Measurements from ENCODE around the gene CDKL1. TPM values are rescaled to one million over a fixed set of nuclear protein-coding genes. Genes with fewer than 3 reads are reported as not detected.

CDKL1 gene
- 10 to 100 TPM; 15.3 to 36.8 (median 28.2) TPM for total RNA-seq

GRCh38 chr14:50396631-50397389, at the start of gene CDKL1:
CDKL1 (minus strand) TSS chr14:50396881; CDS start chr14:50395868, 1,013 bp downstream.
- 1% methylated on average over 46 of the region's 77 CpGs; no CpG with 5 or more reads in 1 of the 2 donors for WGBS, 2 donors (ENCODE audit: low coverage in 1 of 2)
- in situ Hi-C loops (cut with MboI; ENCODE audit: low pct_ligation_motif_present in 1 of 4, low pct_unique_long_range_greater_than_20kb in 1 of 4, low sequenced_read_pairs in 3 of 4): no loop called here

DNA sequence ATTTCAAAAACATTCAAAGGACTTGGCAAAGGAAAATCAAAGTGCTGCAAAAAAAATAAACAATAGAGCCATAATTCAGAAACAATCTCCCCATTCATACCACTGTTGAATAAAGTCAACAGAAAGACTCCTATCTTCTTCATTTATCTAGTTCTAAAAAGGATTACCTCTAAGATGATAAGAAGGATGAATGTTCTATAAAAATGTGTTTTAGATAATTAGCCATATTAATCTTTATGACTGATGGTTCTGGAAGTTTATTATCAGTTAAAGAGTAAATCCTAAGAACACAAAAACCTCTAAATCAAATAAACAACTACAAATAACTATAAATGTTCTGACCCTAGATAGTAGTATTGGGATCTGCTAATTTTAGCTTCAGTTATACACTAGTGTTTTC, 37.8 kb upstream of the CDKL1 start:
- in situ Hi-C loops (cut with MboI; ENCODE audit: low pct_ligation_motif_present in 1 of 4, low pct_unique_long_range_greater_than_20kb in 1 of 4, low sequenced_read_pairs in 3 of 4): no loop called here
- Histone ChIP-seq H3K27ac (no peak overlapping the region), H3K27me3 (no peaks in the 10 kb centered on the region), H3K4me3 (no peak overlapping the region), H3K4me1 (no peaks in the 10 kb centered on the region), H3K9me3 (no peaks in the 10 kb centered on the region), H3K36me3 (peaks cover 0 to 53% (median 12%) of the 10 kb centered on the region in 4 donors)
- TF ChIP-seq, protein P1, sequence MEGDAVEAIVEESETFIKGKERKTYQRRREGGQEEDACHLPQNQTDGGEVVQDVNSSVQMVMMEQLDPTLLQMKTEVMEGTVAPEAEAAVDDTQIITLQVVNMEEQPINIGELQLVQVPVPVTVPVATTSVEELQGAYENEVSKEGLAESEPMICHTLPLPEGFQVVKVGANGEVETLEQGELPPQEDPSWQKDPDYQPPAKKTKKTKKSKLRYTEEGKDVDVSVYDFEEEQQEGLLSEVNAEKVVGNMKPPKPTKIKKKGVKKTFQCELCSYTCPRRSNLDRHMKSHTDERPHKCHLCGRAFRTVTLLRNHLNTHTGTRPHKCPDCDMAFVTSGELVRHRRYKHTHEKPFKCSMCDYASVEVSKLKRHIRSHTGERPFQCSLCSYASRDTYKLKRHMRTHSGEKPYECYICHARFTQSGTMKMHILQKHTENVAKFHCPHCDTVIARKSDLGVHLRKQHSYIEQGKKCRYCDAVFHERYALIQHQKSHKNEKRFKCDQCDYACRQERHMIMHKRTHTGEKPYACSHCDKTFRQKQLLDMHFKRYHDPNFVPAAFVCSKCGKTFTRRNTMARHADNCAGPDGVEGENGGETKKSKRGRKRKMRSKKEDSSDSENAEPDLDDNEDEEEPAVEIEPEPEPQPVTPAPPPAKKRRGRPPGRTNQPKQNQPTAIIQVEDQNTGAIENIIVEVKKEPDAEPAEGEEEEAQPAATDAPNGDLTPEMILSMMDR (IDR thresholded peaks at IDR 0.05): no peak
- TF ChIP-seq POLR2A (IDR thresholded peaks at IDR 0.05): no peak
- no peak for TF ChIP-seq EP300 (IDR thresholded peaks at IDR 0.05; ENCODE audit: low read depth)
- no peak for TF ChIP-seq POLR2AphosphoS5 (IDR thresholded peaks at IDR 0.05)
- no peak for DNase-seq
- intact Hi-C loops (cut with DNase I; ENCODE audit: low total_unique reads): no loop called here

More at GRCh38 chr14:50396631-50397389, at the start of gene CDKL1:
- peak; percentile 78 for DNase-seq
- no peak for TF ChIP-seq EP300 (IDR thresholded peaks at IDR 0.05; ENCODE audit: low read depth)
- TF ChIP-seq POLR2A (IDR thresholded peaks at IDR 0.05): peak; percentile 29
- TF ChIP-seq, protein P1 (IDR thresholded peaks at IDR 0.05): no peak
- peak in 2 of 3 donors; percentile 57 for TF ChIP-seq POLR2AphosphoS5 (IDR thresholded peaks at IDR 0.05)
- Histone ChIP-seq H3K27ac (peak within 1 kb of the TSS; percentile 84 to 95 (median 94)), H3K36me3 (no peaks in the 10 kb centered on the region), H3K27me3 (no peaks in the 10 kb centered on the region), H3K4me1 (peaks cover 16 to 63% (median 27%) of the 10 kb centered on the region in 4 donors), H3K4me3 (peak within 1 kb of the TSS; percentile 53 to 67 (median 62)), H3K9me3 (no peaks in the 10 kb centered on the region)
- intact Hi-C loops (cut with DNase I; ENCODE audit: low total_unique reads): loop anchor here (5.0 to 10.0 kb wide), 2 partner anchors 45 to 82 kb away; partner anchors contain the start of genes DMAC2L and L2HGDH

GRCh38 chr14:50432131-50432530, 35.5 kb upstream of the CDKL1 start:
- DNase-seq: no peak
- H3K4me1 ChIP-seq: no peaks in the 10 kb centered on the region
- no peaks in the 10 kb centered on the region for H3K27me3 ChIP-seq
- no peak overlapping the region for H3K4me3 ChIP-seq
- in situ Hi-C loops (cut with MboI; ENCODE audit: low pct_ligation_motif_present in 1 of 4, low pct_unique_long_range_greater_than_20kb in 1 of 4, low sequenced_read_pairs in 3 of 4) (no loop called here), intact Hi-C loops (cut with DNase I; ENCODE audit: low total_unique reads) (no loop called here)
- 100% methylated on average over 1 of the region's 1 CpG for WGBS, 2 donors (ENCODE audit: low coverage in 1 of 2)
- no peak overlapping the region for H3K27ac ChIP-seq
- TF ChIP-seq POLR2AphosphoS5 (IDR thresholded peaks at IDR 0.05) (no peak), EP300 (IDR thresholded peaks at IDR 0.05; ENCODE audit: low read depth) (no peak), POLR2A (IDR thresholded peaks at IDR 0.05) (no peak)
- TF ChIP-seq, protein P1 (IDR thresholded peaks at IDR 0.05): no peak
- no peaks in the 10 kb centered on the region for H3K9me3 ChIP-seq
- H3K36me3 ChIP-seq: peaks cover 0 to 49% (median 8%) of the 10 kb centered on the region in 4 donors

GRCh38 chr14:50425816-50426215, 29.1 kb upstream of the CDKL1 start:
- H3K4me3 ChIP-seq: no peak overlapping the region
- peaks cover 0 to 32% (median 6%) of the 10 kb centered on the region in 4 donors for H3K36me3 ChIP-seq
- no peak overlapping the region for H3K27ac ChIP-seq
- no peaks in the 10 kb centered on the region for H3K4me1 ChIP-seq
- TF ChIP-seq, protein P1 (IDR thresholded peaks at IDR 0.05): no peak
- TF ChIP-seq POLR2AphosphoS5 (IDR thresholded peaks at IDR 0.05) (no peak), EP300 (IDR thresholded peaks at IDR 0.05; ENCODE audit: low read depth) (no peak), POLR2A (IDR thresholded peaks at IDR 0.05) (no peak)
- H3K9me3 ChIP-seq: no peaks in the 10 kb centered on the region
- intact Hi-C loops (cut with DNase I; ENCODE audit: low total_unique reads): no loop called here
- WGBS, 2 donors (ENCODE audit: low coverage in 1 of 2): 83 to 85% methylated on average over 3 of the region's 3 CpGs
- no peaks in the 10 kb centered on the region for H3K27me3 ChIP-seq
- DNase-seq: no peak
- in situ Hi-C loops (cut with MboI; ENCODE audit: low pct_ligation_motif_present in 1 of 4, low pct_unique_long_range_greater_than_20kb in 1 of 4, low sequenced_read_pairs in 3 of 4): no loop called here
